H9 (cell line): ENCODE results near the gene RPL11. TPM values are rescaled to one million over a fixed set of nuclear protein-coding genes. Genes with fewer than 3 reads are reported as not detected.

Source experiments
- DNase-seq: peaks from one replicate; pipeline ENCODE4 v3.0.0-alpha.2; 2017
- H2AFZ ChIP-seq: one replicate; pipeline ENCODE4 v1.6.1; 2013; ENCODE audit warnings: mild to moderate bottlenecking, low read length, control low read depth, moderate library complexity
- H2AK5ac ChIP-seq: 2 replicates; pipeline ENCODE4 v1.6.1; 2013; ENCODE audit warnings: low read length, control low read depth, mixed read lengths; ENCODE audit not compliant: insufficient read length
- H2BK120ac ChIP-seq: one replicate; pipeline ENCODE4 v1.6.1; 2013; ENCODE audit warnings: low read depth, mild to moderate bottlenecking, low read length, control low read depth, inconsistent platforms; ENCODE audit not compliant: poor library complexity, severe bottlenecking
- H2BK12ac ChIP-seq: 2 replicates; pipeline ENCODE4 v1.6.1; 2013; ENCODE audit warnings: low read length, control low read depth, mixed read lengths, low read depth; ENCODE audit not compliant: insufficient read length
- H2BK15ac ChIP-seq: 2 replicates; pipeline ENCODE4 v1.6.1; 2013; ENCODE audit warnings: low read depth, low read length, control low read depth
- H2BK20ac ChIP-seq: one replicate; pipeline ENCODE4 v1.6.1; 2013; ENCODE audit warnings: low read depth, mild to moderate bottlenecking, low read length, control low read depth, inconsistent platforms; ENCODE audit not compliant: poor library complexity, severe bottlenecking
- H2BK5ac ChIP-seq: 2 replicates; pipeline ENCODE4 v1.6.1; 2013; ENCODE audit warnings: low read length, control low read depth, mixed read lengths; ENCODE audit not compliant: insufficient read length
- H3K14ac ChIP-seq: 2 replicates; pipeline ENCODE4 v1.6.1; 2013; ENCODE audit warnings: low read length, control low read depth; ENCODE audit not compliant: insufficient read depth
- H3K18ac ChIP-seq: 2 replicates; pipeline ENCODE4 v1.6.1; 2013; ENCODE audit warnings: low read depth, mild to moderate bottlenecking, mixed read lengths, low read length, control low read depth; ENCODE audit not compliant: insufficient read length
- H3K23ac ChIP-seq: 2 replicates; pipeline ENCODE4 v1.6.1; 2013; ENCODE audit warnings: low read length, control low read depth, mixed read lengths, low read depth; ENCODE audit not compliant: insufficient read length
- H3K23me2 ChIP-seq: 2 replicates; pipeline ENCODE4 v1.6.1; 2013; ENCODE audit warnings: low read depth, mild to moderate bottlenecking, mixed read lengths, low read length, control low read depth; ENCODE audit not compliant: insufficient read length, poor library complexity, severe bottlenecking
- H3K27ac ChIP-seq: 2 replicates; pipeline ENCODE4 v1.5.1; 2013; ENCODE audit warnings: low read length, control low read depth, mixed read lengths, low read depth; ENCODE audit not compliant: insufficient read length
- H3K27me3 ChIP-seq: 2 replicates; pipeline ENCODE4 v1.6.1; 2013; ENCODE audit warnings: low read length, control low read depth, inconsistent platforms; ENCODE audit not compliant: insufficient read depth
- H3K4ac ChIP-seq: 2 replicates; pipeline ENCODE4 v1.6.1; 2013; ENCODE audit warnings: low read depth, mild to moderate bottlenecking, control low read depth, inconsistent platforms, low read length, moderate library complexity
- H3K4me1 ChIP-seq: 2 replicates; pipeline ENCODE4 v1.6.1; 2013; ENCODE audit warnings: low read length, control low read depth, inconsistent platforms; ENCODE audit not compliant: insufficient read depth
- H3K4me2 ChIP-seq: 2 replicates; pipeline ENCODE4 v1.6.1; 2013; ENCODE audit warnings: low read length, control low read depth, mixed read lengths; ENCODE audit not compliant: insufficient read length, insufficient read depth
- H3K56ac ChIP-seq: 2 replicates; pipeline ENCODE4 v1.6.1; 2013; ENCODE audit warnings: low read depth, mild to moderate bottlenecking, mixed read lengths, low read length, control low read depth; ENCODE audit not compliant: insufficient read length
- H3K79me1 ChIP-seq: 2 replicates; pipeline ENCODE4 v1.6.1; 2013; ENCODE audit warnings: low read depth, mild to moderate bottlenecking, moderate library complexity, low read length, control low read depth, inconsistent platforms; ENCODE audit not compliant: insufficient read depth, poor library complexity, severe bottlenecking
- H3K79me2 ChIP-seq: 2 replicates; pipeline ENCODE4 v1.6.1; 2013; ENCODE audit warnings: low read length, control low read depth, inconsistent platforms; ENCODE audit not compliant: insufficient read depth
- H3K9ac ChIP-seq: 2 replicates; pipeline ENCODE4 v1.6.1; 2013; ENCODE audit warnings: low read length, control low read depth, mixed read lengths; ENCODE audit not compliant: insufficient read length; ENCODE audit errors: extremely low read depth
- H3K9me3 ChIP-seq: one replicate; pipeline ENCODE4 v1.6.1; 2013; ENCODE audit warnings: low read depth, low read length, inconsistent platforms; ENCODE audit not compliant: control insufficient read depth
- H3T11ph ChIP-seq: one replicate; pipeline ENCODE4 v1.6.1; 2013; ENCODE audit warnings: mild to moderate bottlenecking, low read length, control low read depth, inconsistent platforms
- H4K20me1 ChIP-seq: one replicate; pipeline ENCODE4 v1.6.1; 2013; ENCODE audit not compliant: control insufficient read depth, insufficient read length, insufficient read depth
- H4K5ac ChIP-seq: 2 replicates; pipeline ENCODE4 v1.6.1; 2013; ENCODE audit warnings: low read depth, mild to moderate bottlenecking, mixed read lengths, low read length, control low read depth; ENCODE audit not compliant: insufficient read length
- H4K8ac ChIP-seq: replicated peaks from 2 replicates; pipeline ENCODE4 v1.6.1; 2013; ENCODE audit warnings: low read length, control low read depth, mixed read lengths, low read depth; ENCODE audit not compliant: insufficient read length
- H4K91ac ChIP-seq: 2 replicates; pipeline ENCODE4 v1.6.1; 2013; ENCODE audit warnings: low read depth, mild to moderate bottlenecking, moderate library complexity, mixed read lengths, low read length, control low read depth; ENCODE audit not compliant: insufficient read length
- H3K27ac Mint-ChIP-seq, 3 experiments: 2 replicates in 2 of 3; 3 replicates in 1 of 3; pipeline ENCODE4 v1.8.0; 2020 to 2021; ENCODE audit warnings: mixed read lengths in 3 of 3, mild to moderate bottlenecking in 1 of 3, moderate library complexity in 1 of 3
- H3K27me3 Mint-ChIP-seq: 2 replicates; pipeline ENCODE4 v1.8.0; 2021; ENCODE audit warnings: low read depth, mild to moderate bottlenecking, moderate library complexity, mixed read lengths
- H3K36me3 Mint-ChIP-seq, 3 experiments: 2 replicates in 2 of 3; 3 replicates in 1 of 3; pipeline ENCODE4 v1.8.0; 2020 to 2021; ENCODE audit warnings: low read depth in 3 of 3, mixed read lengths in 3 of 3; ENCODE audit not compliant: insufficient read depth in 1 of 3
- H3K4me1 Mint-ChIP-seq, 2 experiments: 2 replicates each; pipeline ENCODE4 v1.8.0; 2020; ENCODE audit warnings: mixed read lengths in 2 of 2
- H3K4me3 Mint-ChIP-seq, 2 experiments: 2 replicates in 1 of 2; 3 replicates in 1 of 2; pipeline ENCODE4 v1.8.0; 2020 to 2021; ENCODE audit warnings: mild to moderate bottlenecking in 2 of 2, mixed read lengths in 2 of 2, moderate library complexity in 1 of 2
- H3K9me3 Mint-ChIP-seq, 2 experiments: 2 replicates in 1 of 2; 3 replicates in 1 of 2; pipeline ENCODE4 v1.8.0; 2020; ENCODE audit warnings: mild to moderate bottlenecking in 2 of 2, mixed read lengths in 2 of 2, moderate library complexity in 1 of 2
- CTCF ChIP-seq: fragments of 200-600 bp; sonication (generic); conservative IDR thresholded peaks from 3 replicates; pipeline ENCODE4 v1.8.0; 2021; ENCODE audit warnings: antibody characterized with exemption, mild to moderate bottlenecking
- WGBS: extraction: QIAGEN DNeasy Blood & Tissue Kit; methylation state at CpG from one replicate; pipeline ENCODE4 v1.1.7; 2013; ENCODE audit warnings: missing lambda C conversion rate, low lambda C conversion rate, mixed read lengths; ENCODE audit not compliant: insufficient read length; ENCODE audit errors: extremely low coverage; 5-methylcytosine and 5-hydroxymethylcytosine counted together
- total RNA-seq: library from RNA; stranded (reverse); gene quantifications from 2 replicates; pipeline ENCODE4 v1.2.1, GENCODE V29; 2021

RPL11 gene
- total RNA-seq, 1 experiment from 2014 or later = 1,618 TPM

GRCh38 chr1:23701996-23702395 lies 10.4 kb downstream of the RPL11 start:
- Histone ChIP-seq H3K4me1 (no peaks in the 10 kb centered on the region), H3K27ac (no peak overlapping the region), H2BK5ac (no peak overlapping the region), H3K23me2 (no peaks in the 10 kb centered on the region), H3T11ph (no peak overlapping the region), H3K27me3 (no peaks in the 10 kb centered on the region), H3K9ac (no peak overlapping the region), H3K4ac (no peak overlapping the region), H3K4me2 (no peak overlapping the region), H4K8ac (no peak overlapping the region), H4K5ac (no peak overlapping the region), H2BK120ac (no peak overlapping the region), H3K18ac (no peak overlapping the region), H3K9me3 (no peaks in the 10 kb centered on the region), H2BK15ac (no peak overlapping the region), H3K79me1 (peaks cover 4% of the 10 kb centered on the region), H3K14ac (no peak overlapping the region), H2BK20ac (no peak overlapping the region), H3K79me2 (no peaks in the 10 kb centered on the region; the same call in 1 of the 2 replicates), H3K56ac (no peak overlapping the region), H2AK5ac (no peak overlapping the region), H4K20me1 (no peaks in the 10 kb centered on the region), H2AFZ (no peak overlapping the region), H4K91ac (no peak overlapping the region), H2BK12ac (no peak overlapping the region), H3K23ac (no peak overlapping the region)
- H3K27me3 Mint-ChIP-seq = no peaks in the 10 kb centered on the region; the same call in 1 of the 2 replicates
- H3K27ac Mint-ChIP-seq = peak overlapping the region in 1 of 3 experiments; percentile 61; a peak in 1 of 7 replicates
- DNase-seq = no peak
- no peaks in the 10 kb centered on the region for H3K9me3 Mint-ChIP-seq
- H3K4me1 Mint-ChIP-seq = no peaks in the 10 kb centered on the region
- no peak overlapping the region for H3K4me3 Mint-ChIP-seq
- peaks cover 48 to 69% (median 63%) of the 10 kb centered on the region in 3 experiments; a peak in 6 of 7 replicates for H3K36me3 Mint-ChIP-seq
- no CpG with 5 or more reads among the region's 5 CpGs for WGBS
- no peak for TF ChIP-seq CTCF
